ENCODE data around the gene VAMP5.
A peak's percentile ranks its signal among the peaks of the same experiment; 100 is the strongest.
"Not testable (repeated sequence)": the region's sequence is repeated elsewhere in the genome, so short reads cannot be mapped to it uniquely, and the experiment has no call there.

VAMP5 gene

GRCh38 chr2:85598594-85599340, 14.5 kb downstream of the VAMP5 start:
- Mint-ChIP-seq H3K4me3 (no peak overlapping the region), H3K27ac (peak overlapping the region; percentile 74)

GRCh38 chr2:85599468-85600234, 15.4 kb downstream of the VAMP5 start:
- DNase-seq: no peak
- Mint-ChIP-seq H3K4me3 (no peak overlapping the region), H3K27ac (peak overlapping the region; percentile 74), H3K9me3 (no peaks in the 10 kb centered on the region), H3K4me1 (ENCODE audit: low read depth) (peaks cover 49% of the 10 kb centered on the region), H3K27me3 (no peaks in the 10 kb centered on the region), H3K36me3 (ENCODE audit: low read depth) (peaks cover 59% of the 10 kb centered on the region)

More at GRCh38 chr2:85598594-85599340, 14.5 kb downstream of the VAMP5 start:
- Mint-ChIP-seq H3K27me3 (no peaks in the 10 kb centered on the region), H3K4me1 (ENCODE audit: low read depth) (peaks cover 50% of the 10 kb centered on the region), H3K36me3 (ENCODE audit: low read depth) (peaks cover 58% of the 10 kb centered on the region), H3K9me3 (no peaks in the 10 kb centered on the region)
- DNase-seq: no peak

GRCh38 chr2:85600235-85600575, 16.0 kb downstream of the VAMP5 start:
- Mint-ChIP-seq H3K4me3 (no peak overlapping the region), H3K9me3 (no peaks in the 10 kb centered on the region), H3K27ac (peak overlapping the region; percentile 69), H3K4me1 (ENCODE audit: low read depth) (peaks cover 50% of the 10 kb centered on the region), H3K27me3 (no peaks in the 10 kb centered on the region), H3K36me3 (ENCODE audit: low read depth) (peaks cover 57% of the 10 kb centered on the region)
- DNase-seq: no peak

- no peak for DNase-seq
- Mint-ChIP-seq H3K4me3 (peak overlapping the region; percentile 78), H3K4me1 (ENCODE audit: low read depth) (peaks cover 54% of the 10 kb centered on the region), H3K9me3 (no peaks in the 10 kb centered on the region), H3K27ac (peak overlapping the region; percentile 83), H3K27me3 (no peaks in the 10 kb centered on the region), H3K36me3 (ENCODE audit: low read depth) (peaks cover 56% of the 10 kb centered on the region)
These were observed 16.9 kb downstream of the VAMP5 start for GRCh38 chr2:85600951-85601770.

- no peak for DNase-seq
- peaks cover 47% of the 10 kb centered on the region for H3K4me1 Mint-ChIP-seq (ENCODE audit: low read depth)
- H3K27ac Mint-ChIP-seq: peak overlapping the region; percentile 83
These were observed 17.7 kb downstream of the VAMP5 start for GRCh38 chr2:85601771-85602475.

GRCh38 chr2:85602476-85603234, 18.4 kb downstream of the VAMP5 start, which contains the start of gene TMEM150A:
Gene TMEM150A (minus strand): TSS chr2:85602698. CDS start chr2:85601948, 750 bp downstream.
- Mint-ChIP-seq H3K27ac (peak within 1 kb of the TSS; percentile 83), H3K4me1 (ENCODE audit: low read depth) (peaks cover 44% of the 10 kb centered on the region), H3K27me3 (no peaks in the 10 kb centered on the region), H3K9me3 (no peaks in the 10 kb centered on the region), H3K4me3 (peak within 1 kb of the TSS; percentile 86), H3K36me3 (ENCODE audit: low read depth) (peaks cover 53% of the 10 kb centered on the region)
- peak; percentile 94 for DNase-seq

More at GRCh38 chr2:85601771-85602475, 17.7 kb downstream of the VAMP5 start:
- no peaks in the 10 kb centered on the region for H3K9me3 Mint-ChIP-seq
- H3K27me3 Mint-ChIP-seq: no peaks in the 10 kb centered on the region
- H3K36me3 Mint-ChIP-seq (ENCODE audit: low read depth): peaks cover 55% of the 10 kb centered on the region
- H3K4me3 Mint-ChIP-seq: peak overlapping the region; percentile 78

- Mint-ChIP-seq H3K27ac (peak overlapping the region; percentile 63), H3K4me1 (ENCODE audit: low read depth) (peaks cover 53% of the 10 kb centered on the region), H3K36me3 (ENCODE audit: low read depth) (peaks cover 56% of the 10 kb centered on the region), H3K4me3 (peak overlapping the region; percentile 86)
- H3K9me3 Mint-ChIP-seq, H3K27me3 Mint-ChIP-seq, DNase-seq: not testable (repeated sequence)
These were observed 19.9 kb downstream of the VAMP5 start for GRCh38 chr2:85604133-85604444.

GRCh38 chr2:85604568-85605339, 20.5 kb downstream of the VAMP5 start:
- DNase-seq: no peak
- H3K36me3 Mint-ChIP-seq (ENCODE audit: low read depth): peaks cover 54% of the 10 kb centered on the region
- peak overlapping the region; percentile 38 for H3K27ac Mint-ChIP-seq
- H3K27me3 Mint-ChIP-seq: no peaks in the 10 kb centered on the region
- H3K4me1 Mint-ChIP-seq (ENCODE audit: low read depth): peaks cover 53% of the 10 kb centered on the region
- H3K9me3 Mint-ChIP-seq: no peaks in the 10 kb centered on the region
- peak overlapping the region; percentile 86 for H3K4me3 Mint-ChIP-seq

GRCh38 chr2:85605406-85606115, 21.3 kb downstream of the VAMP5 start:
- Mint-ChIP-seq H3K4me3 (no peak overlapping the region), H3K9me3 (no peaks in the 10 kb centered on the region), H3K27me3 (no peaks in the 10 kb centered on the region), H3K27ac (no peak overlapping the region), H3K4me1 (ENCODE audit: low read depth) (peaks cover 54% of the 10 kb centered on the region), H3K36me3 (ENCODE audit: low read depth) (peaks cover 54% of the 10 kb centered on the region)
- DNase-seq: no peak

GRCh38 chr2:85606116-85606455, 21.9 kb downstream of the VAMP5 start:
- Mint-ChIP-seq H3K4me3 (no peak overlapping the region), H3K36me3 (ENCODE audit: low read depth) (peaks cover 54% of the 10 kb centered on the region), H3K27ac (peak overlapping the region; percentile 38), H3K9me3 (no peaks in the 10 kb centered on the region), H3K27me3 (no peaks in the 10 kb centered on the region), H3K4me1 (ENCODE audit: low read depth) (peaks cover 54% of the 10 kb centered on the region)
- DNase-seq: no peak

- no peak overlapping the region for H3K4me3 Mint-ChIP-seq
- DNase-seq: no peak
- no peaks in the 10 kb centered on the region for H3K9me3 Mint-ChIP-seq
- peaks cover 65% of the 10 kb centered on the region for H3K36me3 Mint-ChIP-seq (ENCODE audit: low read depth)
- peaks cover 54% of the 10 kb centered on the region for H3K4me1 Mint-ChIP-seq (ENCODE audit: low read depth)
- H3K27ac Mint-ChIP-seq: peak overlapping the region; percentile 71
- H3K27me3 Mint-ChIP-seq: no peaks in the 10 kb centered on the region
These were observed 23.3 kb downstream of the VAMP5 start for GRCh38 chr2:85607268-85608215.

- no peak for DNase-seq
- Mint-ChIP-seq H3K27ac (peak overlapping the region; percentile 94), H3K36me3 (ENCODE audit: low read depth) (peaks cover 49% of the 10 kb centered on the region), H3K9me3 (no peaks in the 10 kb centered on the region), H3K4me3 (peak overlapping the region; percentile 94), H3K4me1 (ENCODE audit: low read depth) (peaks cover 38% of the 10 kb centered on the region), H3K27me3 (no peaks in the 10 kb centered on the region)
These were observed 27.0 kb downstream of the VAMP5 start for GRCh38 chr2:85611217-85611704.
